WTC11 (cell line): ENCODE results near the gene CACNA2D4. TPM values are rescaled to one million over a fixed set of nuclear protein-coding genes. Genes with fewer than 3 reads are reported as not detected.

Experiments used
- ATAC-seq: fragments of 200-7000 bp; cut with Tn5 transposase; 2 replicates; pipeline ENCODE4 v1.10.0; 2021; ENCODE audit warnings: mild to moderate bottlenecking, moderate library complexity
- CTCF ChIA-PET: fragments of 300-600 bp; sonication (Branson Sonifier 250); formaldehyde crosslinking; loops from one replicate; lab custom pipeline; 2021; ENCODE audit warnings: antibody characterized with exemption; lab: Charles Lee
- POLR2A ChIA-PET: fragments of 350-600 bp; sonication (Branson Sonifier 250); formaldehyde crosslinking; loops from one replicate; lab custom pipeline; 2021; ENCODE audit warnings: antibody characterized with exemption; lab: Charles Lee
- DNase-seq: peaks from one replicate; pipeline ENCODE4 v3.0.0; 2021; ENCODE audit warnings: low spot score
- H3K27ac Mint-ChIP-seq: 2 replicates; pipeline ENCODE4 v1.8.0; 2021; ENCODE audit warnings: mixed read lengths
- H3K27me3 Mint-ChIP-seq: 2 replicates; pipeline ENCODE4 v1.8.0; 2021; ENCODE audit warnings: low read depth, mild to moderate bottlenecking, moderate library complexity, mixed read lengths
- H3K36me3 Mint-ChIP-seq: 2 replicates; pipeline ENCODE4 v1.8.0; 2021; ENCODE audit warnings: mixed read lengths
- H3K4me1 Mint-ChIP-seq: 2 replicates; pipeline ENCODE4 v1.8.0; 2022; ENCODE audit warnings: mixed read lengths
- H3K4me3 Mint-ChIP-seq: 2 replicates; pipeline ENCODE4 v1.8.0; 2021; ENCODE audit warnings: mild to moderate bottlenecking, moderate library complexity, mixed read lengths
- H3K9me3 Mint-ChIP-seq: 2 replicates; pipeline ENCODE4 v1.8.0; 2021; ENCODE audit warnings: mixed read lengths
- CBFB ChIP-seq: sonication (generic); formaldehyde crosslinking; IDR thresholded peaks from 2 replicates; pipeline ENCODE4 v1.8.1; 2022; ENCODE audit warnings: mild to moderate bottlenecking, low read depth, missing genetic modification reagents
- EMX1 ChIP-seq: fragments of 250-450 bp; sonication (Bioruptor Pico); IDR thresholded peaks from 2 replicates; pipeline ENCODE4 v1.8.0; 2021; ENCODE audit warnings: mild to moderate bottlenecking
- FOXJ3 ChIP-seq: sonication (generic); formaldehyde crosslinking; IDR thresholded peaks from 2 replicates; pipeline ENCODE4 v1.9.0; 2021; ENCODE audit warnings: missing genetic modification reagents, mild to moderate bottlenecking, borderline replicate concordance
- GTF2I ChIP-seq: fragments of 250-450 bp; sonication (Bioruptor Pico); conservative IDR thresholded peaks from 2 replicates; pipeline ENCODE4 v1.4.0; 2021; ENCODE audit warnings: mild to moderate bottlenecking
- IRF2 ChIP-seq: sonication (generic); formaldehyde crosslinking; IDR thresholded peaks from 2 replicates; pipeline ENCODE4 v1.8.0; 2022; ENCODE audit warnings: low read depth, missing genetic modification reagents, borderline replicate concordance
- MXD4 ChIP-seq: fragments of 250-450 bp; sonication (Bioruptor Pico); IDR thresholded peaks from 2 replicates; pipeline ENCODE4 v1.8.0; 2021; ENCODE audit warnings: mild to moderate bottlenecking, moderate library complexity, borderline replicate concordance
- MYBL2 ChIP-seq: sonication (generic); formaldehyde crosslinking; IDR thresholded peaks from 2 replicates; pipeline ENCODE4 v1.8.1; 2023; ENCODE audit warnings: mild to moderate bottlenecking, moderate library complexity, missing genetic modification reagents
- OVOL2 ChIP-seq: fragments of 250-450 bp; sonication (Bioruptor Pico); IDR thresholded peaks from 2 replicates; pipeline ENCODE4 v1.9.0; 2021; ENCODE audit warnings: mild to moderate bottlenecking, borderline replicate concordance
- RELA ChIP-seq: sonication (generic); formaldehyde crosslinking; IDR thresholded peaks from 2 replicates; pipeline ENCODE4 v1.8.1; 2022; ENCODE audit warnings: missing genetic modification reagents, mild to moderate bottlenecking, borderline replicate concordance
- ZNF138 ChIP-seq: sonication (generic); formaldehyde crosslinking; conservative IDR thresholded peaks from 2 replicates; pipeline ENCODE4 v1.8.1; 2022; ENCODE audit warnings: mild to moderate bottlenecking, moderate library complexity, missing genetic modification reagents
- ZNF263 ChIP-seq: sonication (generic); formaldehyde crosslinking; IDR thresholded peaks from 2 replicates; pipeline ENCODE4 v1.8.1; 2022; ENCODE audit warnings: low read depth, mild to moderate bottlenecking, moderate library complexity, missing genetic modification reagents
- total RNA-seq: library from RNA; stranded (reverse); gene quantifications from 3 replicates; pipeline ENCODE4 v1.2.3, GENCODE V29; 2021
- TF ChIP-seq, protein P1 (sequence below): sonication (generic); formaldehyde crosslinking; IDR thresholded peaks from 2 replicates; pipeline ENCODE4 v1.8.0; 2023; ENCODE audit warnings: missing genetic modification reagents
- TF ChIP-seq, protein P2 (sequence below): fragments of 250-450 bp; sonication (Bioruptor Pico); IDR thresholded peaks from 2 replicates; pipeline ENCODE4 v1.8.0; 2021; ENCODE audit warnings: mild to moderate bottlenecking
- TF ChIP-seq, protein P3 (sequence below): sonication (generic); formaldehyde crosslinking; IDR thresholded peaks from 2 replicates; pipeline ENCODE4 v1.8.0; 2023; ENCODE audit warnings: missing genetic modification reagents, mild to moderate bottlenecking, borderline replicate concordance
- TF ChIP-seq, protein P4 (sequence below): sonication (generic); formaldehyde crosslinking; IDR thresholded peaks from 2 replicates; pipeline ENCODE4 v1.8.1; 2022; ENCODE audit warnings: low read depth, missing genetic modification reagents, borderline replicate concordance

Gene CACNA2D4
- total RNA-seq, 1 experiment from 2014 or later, result 0.04 TPM

DNA sequence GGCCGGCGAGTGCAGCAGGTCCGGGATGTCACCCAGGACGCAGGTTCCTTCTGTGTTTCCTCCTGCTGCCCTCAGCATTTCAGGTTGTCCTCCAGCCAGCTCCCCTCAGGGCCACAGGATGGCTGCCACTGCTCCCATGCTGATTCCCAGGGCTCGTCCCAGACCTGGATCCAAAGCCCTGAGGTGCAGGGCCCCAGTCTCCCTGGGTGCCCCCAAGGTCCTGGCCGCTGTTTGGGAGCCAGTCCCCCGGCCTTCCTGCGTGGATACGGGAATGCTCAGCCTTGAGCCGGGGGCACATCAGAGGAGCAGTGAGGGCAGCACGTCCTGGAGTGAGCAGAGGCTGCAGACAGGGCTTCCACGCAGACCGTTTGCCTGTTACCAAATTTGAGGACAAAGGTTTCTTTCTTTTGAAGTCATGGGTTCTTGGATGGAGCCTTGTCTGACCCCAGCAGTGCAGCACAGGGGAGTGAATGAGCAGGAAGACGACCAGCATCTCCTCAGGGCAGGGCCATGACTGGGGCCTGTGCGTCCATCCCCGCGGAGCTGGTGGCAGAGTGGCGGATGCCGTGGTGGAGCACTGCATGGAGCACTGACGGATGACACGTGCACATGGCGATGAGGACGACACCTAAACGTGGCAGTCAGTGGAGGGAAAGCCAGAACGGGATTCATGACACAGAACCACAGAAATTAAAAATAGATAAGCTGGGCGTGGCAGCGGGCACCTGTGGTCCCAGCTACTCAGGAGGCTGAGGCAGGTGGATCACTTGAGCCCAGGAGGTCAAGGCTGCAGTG, 12.5 kb upstream of the CACNA2D4 start:
- Mint-ChIP-seq H3K9me3 (no peaks in the 10 kb centered on the region), H3K27me3 (no peaks in the 10 kb centered on the region), H3K36me3 (no peaks in the 10 kb centered on the region), H3K27ac (no peak overlapping the region), H3K4me1 (no peaks in the 10 kb centered on the region), H3K4me3 (no peak overlapping the region)
- POLR2A ChIA-PET, result no interaction called here
- peak; percentile 51; the same call in 1 of the 2 replicates for TF ChIP-seq ZNF263 (CRISPR knock-in tag)
- TF ChIP-seq CBFB (CRISPR knock-in tag), result no peak
- ATAC-seq (no peak), DNase-seq (no peak)
- CTCF ChIA-PET, result interaction anchor here (1.2 to 3.1 kb wide), 3 partner anchors 9 to 296 kb away, joined by 4 to 23 read pairs (median 4); no protein-coding TSS in a partner anchor

DNA sequence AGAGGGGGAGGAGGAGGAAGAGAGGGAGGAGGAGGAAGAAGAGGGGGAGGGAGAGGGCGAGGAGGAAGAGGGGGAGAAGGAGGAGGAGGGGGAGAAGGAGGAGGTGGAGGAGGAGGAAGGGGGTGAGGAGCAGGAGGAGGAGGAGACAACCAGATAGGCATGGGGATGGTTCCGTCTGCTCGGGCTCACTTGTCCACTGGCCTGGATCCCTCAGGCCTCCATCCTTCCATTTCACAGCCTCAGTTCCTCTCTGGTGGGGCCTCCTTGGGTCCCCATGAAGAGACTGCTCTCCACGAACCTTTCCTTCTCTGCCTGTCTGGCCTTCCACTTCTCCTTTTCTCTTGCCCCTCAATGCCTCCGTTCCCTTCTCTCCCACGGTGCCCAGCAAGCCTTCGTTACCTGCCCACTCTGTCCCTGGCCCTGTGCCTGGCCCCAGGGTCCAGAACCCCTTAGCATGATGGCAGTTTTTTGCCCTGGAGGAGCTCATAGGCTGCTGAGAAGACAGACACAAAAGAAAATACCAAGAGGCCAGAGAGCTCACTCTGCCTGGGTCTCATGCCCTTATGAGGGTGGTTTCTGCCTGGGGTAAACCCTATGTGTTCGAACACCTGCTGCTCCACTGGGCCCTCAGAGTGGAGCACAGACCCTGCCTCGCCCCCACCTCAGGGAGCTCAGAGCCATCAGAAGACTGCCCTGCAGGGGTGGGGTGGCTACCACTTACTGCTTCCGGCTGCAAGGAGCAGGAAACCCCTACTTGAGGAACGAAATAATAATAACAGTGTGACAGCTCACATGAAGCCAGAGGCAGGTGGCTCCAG, 11.7 kb upstream of the CACNA2D4 start:
- TF ChIP-seq IRF2 (CRISPR knock-in tag) (no peak), MXD4 (CRISPR knock-in tag) (no peak), MYBL2 (CRISPR knock-in tag) (no peak), EMX1 (CRISPR knock-in tag) (no peak), RELA (CRISPR knock-in tag) (no peak), ZNF138 (CRISPR knock-in tag) (no peak), GTF2I (CRISPR knock-in tag) (no peak), FOXJ3 (CRISPR knock-in tag) (no peak), OVOL2 (CRISPR knock-in tag) (no peak), ZNF263 (CRISPR knock-in tag) (no peak)
- TF ChIP-seq, protein P1, sequence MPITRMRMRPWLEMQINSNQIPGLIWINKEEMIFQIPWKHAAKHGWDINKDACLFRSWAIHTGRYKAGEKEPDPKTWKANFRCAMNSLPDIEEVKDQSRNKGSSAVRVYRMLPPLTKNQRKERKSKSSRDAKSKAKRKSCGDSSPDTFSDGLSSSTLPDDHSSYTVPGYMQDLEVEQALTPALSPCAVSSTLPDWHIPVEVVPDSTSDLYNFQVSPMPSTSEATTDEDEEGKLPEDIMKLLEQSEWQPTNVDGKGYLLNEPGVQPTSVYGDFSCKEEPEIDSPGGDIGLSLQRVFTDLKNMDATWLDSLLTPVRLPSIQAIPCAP, result no peak
- TF ChIP-seq, protein P2, sequence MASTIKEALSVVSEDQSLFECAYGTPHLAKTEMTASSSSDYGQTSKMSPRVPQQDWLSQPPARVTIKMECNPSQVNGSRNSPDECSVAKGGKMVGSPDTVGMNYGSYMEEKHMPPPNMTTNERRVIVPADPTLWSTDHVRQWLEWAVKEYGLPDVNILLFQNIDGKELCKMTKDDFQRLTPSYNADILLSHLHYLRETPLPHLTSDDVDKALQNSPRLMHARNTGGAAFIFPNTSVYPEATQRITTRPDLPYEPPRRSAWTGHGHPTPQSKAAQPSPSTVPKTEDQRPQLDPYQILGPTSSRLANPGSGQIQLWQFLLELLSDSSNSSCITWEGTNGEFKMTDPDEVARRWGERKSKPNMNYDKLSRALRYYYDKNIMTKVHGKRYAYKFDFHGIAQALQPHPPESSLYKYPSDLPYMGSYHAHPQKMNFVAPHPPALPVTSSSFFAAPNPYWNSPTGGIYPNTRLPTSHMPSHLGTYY (CRISPR knock-in tag), result no peak
- TF ChIP-seq, protein P3, sequence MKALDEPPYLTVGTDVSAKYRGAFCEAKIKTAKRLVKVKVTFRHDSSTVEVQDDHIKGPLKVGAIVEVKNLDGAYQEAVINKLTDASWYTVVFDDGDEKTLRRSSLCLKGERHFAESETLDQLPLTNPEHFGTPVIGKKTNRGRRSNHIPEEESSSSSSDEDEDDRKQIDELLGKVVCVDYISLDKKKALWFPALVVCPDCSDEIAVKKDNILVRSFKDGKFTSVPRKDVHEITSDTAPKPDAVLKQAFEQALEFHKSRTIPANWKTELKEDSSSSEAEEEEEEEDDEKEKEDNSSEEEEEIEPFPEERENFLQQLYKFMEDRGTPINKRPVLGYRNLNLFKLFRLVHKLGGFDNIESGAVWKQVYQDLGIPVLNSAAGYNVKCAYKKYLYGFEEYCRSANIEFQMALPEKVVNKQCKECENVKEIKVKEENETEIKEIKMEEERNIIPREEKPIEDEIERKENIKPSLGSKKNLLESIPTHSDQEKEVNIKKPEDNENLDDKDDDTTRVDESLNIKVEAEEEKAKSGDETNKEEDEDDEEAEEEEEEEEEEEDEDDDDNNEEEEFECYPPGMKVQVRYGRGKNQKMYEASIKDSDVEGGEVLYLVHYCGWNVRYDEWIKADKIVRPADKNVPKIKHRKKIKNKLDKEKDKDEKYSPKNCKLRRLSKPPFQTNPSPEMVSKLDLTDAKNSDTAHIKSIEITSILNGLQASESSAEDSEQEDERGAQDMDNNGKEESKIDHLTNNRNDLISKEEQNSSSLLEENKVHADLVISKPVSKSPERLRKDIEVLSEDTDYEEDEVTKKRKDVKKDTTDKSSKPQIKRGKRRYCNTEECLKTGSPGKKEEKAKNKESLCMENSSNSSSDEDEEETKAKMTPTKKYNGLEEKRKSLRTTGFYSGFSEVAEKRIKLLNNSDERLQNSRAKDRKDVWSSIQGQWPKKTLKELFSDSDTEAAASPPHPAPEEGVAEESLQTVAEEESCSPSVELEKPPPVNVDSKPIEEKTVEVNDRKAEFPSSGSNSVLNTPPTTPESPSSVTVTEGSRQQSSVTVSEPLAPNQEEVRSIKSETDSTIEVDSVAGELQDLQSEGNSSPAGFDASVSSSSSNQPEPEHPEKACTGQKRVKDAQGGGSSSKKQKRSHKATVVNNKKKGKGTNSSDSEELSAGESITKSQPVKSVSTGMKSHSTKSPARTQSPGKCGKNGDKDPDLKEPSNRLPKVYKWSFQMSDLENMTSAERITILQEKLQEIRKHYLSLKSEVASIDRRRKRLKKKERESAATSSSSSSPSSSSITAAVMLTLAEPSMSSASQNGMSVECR (CRISPR knock-in tag), result no peak
- TF ChIP-seq, protein P4, sequence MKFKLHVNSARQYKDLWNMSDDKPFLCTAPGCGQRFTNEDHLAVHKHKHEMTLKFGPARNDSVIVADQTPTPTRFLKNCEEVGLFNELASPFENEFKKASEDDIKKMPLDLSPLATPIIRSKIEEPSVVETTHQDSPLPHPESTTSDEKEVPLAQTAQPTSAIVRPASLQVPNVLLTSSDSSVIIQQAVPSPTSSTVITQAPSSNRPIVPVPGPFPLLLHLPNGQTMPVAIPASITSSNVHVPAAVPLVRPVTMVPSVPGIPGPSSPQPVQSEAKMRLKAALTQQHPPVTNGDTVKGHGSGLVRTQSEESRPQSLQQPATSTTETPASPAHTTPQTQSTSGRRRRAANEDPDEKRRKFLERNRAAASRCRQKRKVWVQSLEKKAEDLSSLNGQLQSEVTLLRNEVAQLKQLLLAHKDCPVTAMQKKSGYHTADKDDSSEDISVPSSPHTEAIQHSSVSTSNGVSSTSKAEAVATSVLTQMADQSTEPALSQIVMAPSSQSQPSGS (CRISPR knock-in tag), result no peak
- CTCF ChIA-PET, result interaction anchor here (1.2 to 3.1 kb wide), 3 partner anchors 8 to 296 kb away, joined by 4 to 23 read pairs (median 4); no protein-coding TSS in a partner anchor
- POLR2A ChIA-PET, result no interaction called here
- Mint-ChIP-seq H3K4me3 (no peak overlapping the region), H3K4me1 (no peaks in the 10 kb centered on the region), H3K9me3 (no peaks in the 10 kb centered on the region), H3K36me3 (no peaks in the 10 kb centered on the region), H3K27me3 (no peaks in the 10 kb centered on the region), H3K27ac (no peak overlapping the region)
- ATAC-seq (no peak), DNase-seq (no peak)
